HG02642 (cell line): ENCODE results near the gene SLC4A7.
"Not testable (repeated sequence)": the region's sequence is repeated elsewhere in the genome, so short reads cannot be mapped to it uniquely, and the experiment has no call there.

Experiments
- ATAC-seq: cut with Tn5 transposase; IDR thresholded peaks from one replicate; pipeline ENCODE4 v1.9.1; 2021; ENCODE audit warnings: mild to moderate bottlenecking; ENCODE audit not compliant: unreplicated experiment, poor library complexity

SLC4A7 gene

DNA sequence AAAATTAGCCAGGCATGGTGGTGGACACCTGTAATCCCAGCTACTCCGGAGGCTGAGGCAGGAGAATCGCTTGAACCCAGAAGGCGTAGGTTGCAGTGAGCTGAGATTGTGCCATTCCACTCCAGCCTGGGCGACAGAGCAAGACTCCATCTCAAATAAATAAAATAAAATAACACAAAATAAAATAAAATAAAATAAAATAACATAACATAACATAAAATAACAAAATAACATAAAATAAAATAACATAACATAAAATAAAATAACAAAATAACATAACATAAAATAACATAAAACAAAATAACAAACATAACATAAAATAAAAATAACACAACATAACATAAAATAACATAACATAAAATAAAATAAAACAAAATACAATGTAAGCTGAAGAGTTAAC, 45.8 kb downstream of the SLC4A7 start:
- ATAC-seq: not testable (repeated sequence)

DNA sequence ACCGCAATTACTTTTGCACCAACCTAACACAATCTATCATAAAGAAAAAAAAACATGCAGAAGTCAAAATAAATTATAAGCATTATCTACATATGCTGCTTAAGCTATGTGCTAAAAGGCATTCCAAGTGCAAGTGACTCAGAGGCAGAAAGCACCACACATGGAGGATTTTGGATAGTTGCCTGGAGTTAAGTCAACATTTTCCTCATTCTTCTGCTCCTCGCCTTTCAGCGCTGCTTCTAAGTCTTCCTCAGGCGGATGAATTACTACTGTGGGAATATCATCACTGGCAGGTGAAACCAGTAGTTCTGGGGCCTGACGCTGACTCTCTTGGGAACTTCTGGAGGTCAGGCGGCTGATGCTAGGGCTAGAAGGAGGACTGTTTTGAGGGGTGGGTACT, 53.1 kb downstream of the SLC4A7 start:
- no peak for ATAC-seq

DNA sequence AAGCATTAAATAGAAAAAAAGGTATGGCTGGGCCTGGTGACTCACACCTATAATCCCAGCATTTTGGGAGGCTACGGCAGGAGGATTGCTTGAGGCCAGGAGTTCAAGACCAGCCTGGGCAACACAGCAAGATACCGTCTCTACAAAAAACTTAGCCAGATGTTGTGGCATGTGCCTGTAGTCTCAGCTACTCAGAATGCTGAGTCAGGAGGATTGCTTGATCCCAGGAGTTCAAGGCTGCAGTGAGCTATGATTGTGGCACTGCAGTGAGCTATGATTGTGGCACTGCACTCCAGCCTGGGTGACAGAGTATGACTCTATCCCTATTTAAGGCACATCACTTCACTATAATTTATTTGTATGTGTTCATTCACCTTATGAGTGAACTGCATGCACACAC, 54.3 kb downstream of the SLC4A7 start:
- no peak for ATAC-seq

DNA sequence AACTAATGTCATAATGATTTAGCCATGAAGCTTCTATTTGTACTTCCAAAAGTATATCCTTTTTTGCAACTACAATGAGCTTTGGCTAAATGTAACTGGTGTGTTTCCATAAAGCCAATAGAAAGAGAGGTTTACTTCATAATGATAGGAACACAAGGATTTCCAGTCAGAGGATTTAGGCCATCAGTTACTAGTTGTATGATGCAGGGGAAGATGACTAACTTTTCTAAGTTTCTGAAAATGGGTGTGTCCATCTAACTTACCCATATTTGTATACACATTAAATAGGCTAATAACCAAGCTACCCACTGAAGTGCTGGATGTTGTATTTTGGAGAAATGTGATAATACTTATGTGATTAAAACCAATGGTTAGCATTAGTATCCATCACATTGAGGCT, 55.7 kb downstream of the SLC4A7 start:
- no peak for ATAC-seq

DNA sequence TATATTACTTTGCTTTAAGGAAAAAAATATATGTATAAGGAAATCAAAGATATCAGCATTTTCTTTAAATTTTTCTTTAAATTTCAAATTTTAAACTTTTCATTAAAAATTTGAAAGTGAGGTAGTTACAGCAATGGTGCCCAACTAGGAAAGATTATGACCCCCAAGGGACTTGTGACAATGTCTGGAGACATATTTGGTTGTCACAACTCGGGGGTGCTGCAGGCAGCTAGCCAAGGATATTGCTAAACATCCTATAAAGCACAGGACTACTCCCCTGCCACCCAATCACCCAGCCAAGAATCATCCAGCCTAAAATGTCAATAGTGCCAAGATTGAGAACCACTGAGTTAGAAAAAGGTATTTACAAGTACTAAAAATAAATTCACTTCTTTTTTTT, 57.3 kb downstream of the SLC4A7 start:
- ATAC-seq: no peak

DNA sequence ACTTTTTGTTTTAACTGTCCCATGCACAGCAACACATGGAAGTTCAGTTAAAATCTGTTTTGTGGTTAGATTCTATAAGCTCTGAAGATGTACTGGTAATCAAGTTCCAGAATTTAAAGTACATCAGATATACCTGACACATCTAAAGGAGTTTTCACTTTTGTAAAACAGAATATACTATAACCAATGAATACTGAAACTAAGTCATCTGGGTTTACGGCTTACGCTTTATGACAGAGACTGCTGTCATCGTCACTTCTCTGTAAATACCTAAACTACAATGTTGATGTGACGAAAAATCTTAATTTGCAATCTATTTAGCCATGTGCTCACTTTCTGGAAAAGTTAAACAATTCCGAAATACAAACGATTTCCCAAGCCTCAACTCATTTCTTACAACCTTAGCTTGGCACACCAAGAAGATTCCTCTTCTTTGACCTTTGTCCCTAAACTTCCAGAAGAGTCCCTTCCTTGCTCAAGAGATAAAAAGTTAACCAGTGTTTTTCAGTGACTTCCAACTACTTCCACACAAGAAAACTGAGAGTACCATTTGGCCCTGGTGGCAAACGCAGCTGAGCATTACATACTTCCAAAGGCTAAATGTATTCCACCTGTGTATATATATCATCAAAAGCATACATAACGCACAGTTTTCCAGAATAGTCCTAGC, 58.2 kb downstream of the SLC4A7 start:
- ATAC-seq: no peak

DNA sequence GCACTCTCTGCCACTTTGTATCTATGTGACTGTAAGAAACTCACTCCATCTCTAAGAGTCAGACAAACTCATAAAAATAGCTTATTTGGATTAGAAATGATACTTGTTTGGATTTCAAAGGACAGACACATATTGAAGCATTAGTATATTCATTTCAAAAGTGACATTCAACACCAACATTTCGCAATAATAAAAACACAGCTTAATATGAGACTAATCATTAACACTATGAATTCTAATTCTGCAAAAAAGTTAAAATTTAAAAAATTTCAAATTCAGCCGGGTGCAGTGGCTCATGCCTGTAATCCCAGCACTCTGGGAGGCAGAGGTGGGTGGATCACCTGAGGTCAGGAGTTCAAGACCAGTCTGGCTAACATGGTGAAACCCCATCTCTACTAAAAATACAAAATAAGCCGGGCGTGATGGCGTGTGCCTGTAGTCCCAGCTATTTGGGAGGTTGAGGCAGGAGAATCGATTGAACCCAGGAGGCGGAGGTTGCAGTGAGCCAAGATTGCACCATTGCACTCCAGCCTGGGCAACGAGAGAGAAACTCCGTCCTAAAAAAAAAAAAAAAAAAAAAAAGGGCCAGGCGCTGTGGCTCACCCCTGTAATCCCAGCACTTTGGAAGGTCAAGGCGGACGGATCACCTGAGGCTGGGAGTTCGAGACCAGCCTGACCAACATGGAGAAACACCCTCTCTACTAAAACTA, 59.2 kb downstream of the SLC4A7 start:
- ATAC-seq: not testable (repeated sequence)

DNA sequence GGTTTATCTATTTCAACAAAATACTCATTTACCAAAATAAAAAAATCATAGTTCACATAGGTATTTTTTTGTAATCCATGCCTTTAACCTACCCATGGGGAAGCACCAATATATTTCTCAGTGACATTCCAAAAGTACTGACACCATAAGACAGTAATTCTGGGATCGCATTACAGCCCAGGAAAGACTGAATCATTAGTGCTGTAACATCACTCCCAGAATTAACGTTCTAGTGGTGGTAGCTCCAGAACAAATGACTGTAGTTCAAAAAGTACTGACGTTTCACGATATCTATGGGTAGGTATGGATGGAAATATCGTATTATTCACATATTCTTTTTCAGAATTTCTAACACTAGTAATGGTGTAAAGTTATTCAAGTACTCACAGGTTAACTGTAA, 60.7 kb downstream of the SLC4A7 start:
- no peak for ATAC-seq

DNA sequence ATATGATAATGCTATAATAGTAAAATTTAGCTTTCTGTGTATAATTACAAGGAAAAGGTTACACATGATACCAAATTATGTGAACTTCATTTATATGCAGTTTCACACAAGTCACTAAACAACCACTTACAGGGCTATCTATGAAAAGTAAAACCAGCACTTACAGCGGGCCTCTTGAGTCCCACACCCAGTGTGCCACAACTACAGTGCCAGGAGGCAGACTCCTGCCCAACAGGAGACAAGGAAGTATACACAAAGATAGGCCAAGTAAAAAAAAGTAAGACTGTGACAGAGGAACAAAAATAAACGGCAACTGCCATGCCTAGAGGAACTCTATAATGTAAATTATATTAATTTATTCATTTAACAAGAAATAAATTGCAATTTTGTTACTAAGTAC, 61.6 kb downstream of the SLC4A7 start:
- no peak for ATAC-seq

DNA sequence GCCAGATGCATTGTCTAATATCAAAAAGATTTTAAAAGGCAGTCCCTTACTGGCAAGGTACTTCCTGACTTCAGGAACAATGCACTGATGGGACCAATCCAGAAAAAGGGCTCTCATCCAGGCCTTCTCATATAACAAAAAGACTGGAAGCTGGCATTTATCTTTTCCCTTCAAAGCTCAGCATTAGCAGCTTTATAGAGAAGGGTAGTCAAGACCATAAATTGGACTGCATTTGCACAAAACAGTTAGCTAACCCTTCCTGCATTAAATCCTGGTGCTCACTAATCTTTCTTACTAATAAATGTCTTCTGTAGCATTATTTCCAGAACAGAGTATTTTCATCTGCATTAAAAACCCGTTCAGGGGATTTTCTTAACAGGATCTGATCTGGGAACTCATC, 69.0 kb downstream of the SLC4A7 start:
- no peak for ATAC-seq

DNA sequence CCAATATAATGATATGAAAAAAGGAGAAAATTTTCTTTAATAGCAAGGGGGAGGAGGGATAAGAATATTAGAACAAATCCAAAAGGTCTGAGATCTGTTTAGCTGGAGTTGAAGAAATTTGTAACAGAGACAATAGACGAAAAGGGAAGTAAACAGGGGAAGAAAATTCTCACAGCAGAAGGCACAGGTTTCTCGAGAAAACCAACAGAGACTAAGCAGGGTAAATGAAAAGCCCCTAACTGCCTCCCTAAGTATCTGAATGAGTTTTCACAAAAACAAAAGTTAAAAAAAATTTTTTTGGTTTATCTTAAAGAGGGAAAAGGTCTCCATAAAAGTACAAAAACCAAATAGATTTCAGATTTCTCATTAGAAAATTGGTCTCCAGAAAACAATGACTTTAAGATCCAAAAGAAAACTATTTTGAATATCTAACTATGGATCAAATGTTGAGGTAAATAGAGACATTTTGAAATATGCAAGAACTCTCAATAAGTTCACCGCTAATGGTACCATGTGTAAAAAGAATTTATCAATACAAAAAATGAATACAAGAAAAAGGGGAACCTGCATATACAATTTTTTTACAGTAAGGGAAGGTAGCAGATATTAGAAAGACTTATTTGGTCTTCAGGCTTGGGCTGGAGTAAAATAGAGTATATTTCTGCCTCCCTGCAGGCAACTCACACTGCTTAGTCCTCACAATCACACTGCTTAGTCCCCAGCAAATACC, 91.1 kb downstream of the SLC4A7 start:
- ATAC-seq: peak; percentile 64

DNA sequence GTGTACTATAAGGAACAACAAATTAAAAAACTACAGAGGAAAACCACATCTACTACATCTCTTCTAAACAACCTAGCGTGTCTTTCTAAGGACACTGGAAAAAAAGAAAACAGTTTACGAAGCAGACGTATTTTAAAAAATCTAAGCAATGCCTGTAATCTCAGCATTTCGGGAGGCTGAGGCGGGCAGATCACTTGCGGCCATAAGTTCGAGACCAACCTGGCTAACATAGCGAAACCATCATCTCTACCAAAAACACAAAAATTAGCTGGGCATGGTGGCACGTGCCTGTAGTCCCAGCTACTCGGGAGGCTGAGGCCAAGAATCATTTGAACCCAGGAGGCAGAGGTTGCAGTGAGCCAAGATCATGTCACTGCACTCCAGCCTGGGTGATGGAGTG, 91.8 kb downstream of the SLC4A7 start:
- ATAC-seq: not testable (repeated sequence)

DNA sequence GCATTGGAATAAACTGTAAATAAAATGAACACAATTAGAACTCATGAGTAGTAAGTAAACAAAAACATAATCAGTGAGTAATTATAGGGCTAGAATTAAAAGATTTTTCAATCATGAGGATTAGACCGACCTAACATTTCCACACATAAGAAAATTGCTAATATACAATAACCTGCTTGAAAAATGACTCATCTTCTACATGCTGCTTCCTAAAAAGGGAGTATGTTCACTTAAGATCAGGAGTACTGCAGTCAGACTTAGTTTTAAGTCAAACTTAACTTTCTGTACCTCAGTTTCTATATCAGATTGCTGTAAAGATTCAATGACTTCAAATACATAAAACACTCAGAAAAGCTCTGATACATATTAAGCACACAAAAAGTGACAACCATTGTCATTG, 92.4 kb downstream of the SLC4A7 start:
- ATAC-seq: no peak

DNA sequence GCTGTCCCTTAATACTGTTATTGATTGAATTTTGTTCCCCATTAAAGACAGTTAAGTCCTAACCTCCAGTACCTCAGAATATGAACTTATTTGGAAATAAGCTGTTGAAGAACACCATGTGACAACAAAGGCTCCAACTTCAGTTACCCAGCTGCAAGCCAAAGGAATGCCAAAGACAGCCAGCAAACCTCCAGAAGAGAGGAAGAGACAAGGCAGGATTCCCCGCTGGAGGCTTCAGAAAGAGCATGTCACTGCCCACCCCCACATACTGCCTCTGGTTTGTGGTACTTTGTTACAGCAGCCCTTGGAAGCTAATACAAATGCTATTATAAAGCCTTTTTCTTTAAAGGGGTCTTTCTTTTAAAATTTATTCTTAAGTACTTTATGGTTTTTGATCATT, 96.6 kb downstream of the SLC4A7 start:
- no peak for ATAC-seq

DNA sequence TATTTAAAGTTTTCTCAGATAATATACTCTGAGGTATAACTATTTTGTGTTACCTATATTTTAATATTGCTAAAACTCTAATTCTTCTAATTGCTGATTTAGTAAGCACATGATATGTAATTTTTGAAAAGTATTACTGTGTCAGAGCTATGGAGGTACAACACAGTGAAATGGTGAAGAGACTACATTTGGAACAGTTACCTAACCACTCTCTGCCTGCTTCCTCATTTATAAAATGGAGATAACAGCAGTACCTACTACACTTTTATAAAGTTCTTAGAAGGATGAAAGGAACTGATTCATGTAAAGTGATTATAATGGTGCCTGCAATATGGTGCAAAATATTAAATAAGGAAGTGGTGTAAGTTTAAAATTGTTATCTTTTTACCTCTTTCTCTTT, 98.7 kb downstream of the SLC4A7 start:
- ATAC-seq: no peak

DNA sequence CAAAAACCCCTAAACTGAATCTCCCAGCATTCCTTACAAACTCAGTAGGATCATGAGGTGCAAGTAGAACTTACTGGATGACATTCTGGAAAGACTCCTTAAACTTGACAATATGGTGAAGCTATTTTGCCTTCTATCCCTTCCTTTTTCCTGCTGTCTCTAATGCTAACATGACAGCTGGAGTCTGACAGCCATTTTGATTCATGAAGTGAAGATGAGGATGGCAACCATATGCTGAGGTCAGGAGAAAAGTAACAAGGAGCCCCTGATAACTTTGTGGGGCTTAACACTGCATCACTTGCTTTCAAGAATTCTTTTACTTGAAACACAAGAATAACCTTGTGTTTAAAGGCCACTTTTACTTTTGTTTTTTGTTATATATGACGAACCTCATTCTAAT, 100.0 kb downstream of the SLC4A7 start:
- ATAC-seq: no peak

DNA sequence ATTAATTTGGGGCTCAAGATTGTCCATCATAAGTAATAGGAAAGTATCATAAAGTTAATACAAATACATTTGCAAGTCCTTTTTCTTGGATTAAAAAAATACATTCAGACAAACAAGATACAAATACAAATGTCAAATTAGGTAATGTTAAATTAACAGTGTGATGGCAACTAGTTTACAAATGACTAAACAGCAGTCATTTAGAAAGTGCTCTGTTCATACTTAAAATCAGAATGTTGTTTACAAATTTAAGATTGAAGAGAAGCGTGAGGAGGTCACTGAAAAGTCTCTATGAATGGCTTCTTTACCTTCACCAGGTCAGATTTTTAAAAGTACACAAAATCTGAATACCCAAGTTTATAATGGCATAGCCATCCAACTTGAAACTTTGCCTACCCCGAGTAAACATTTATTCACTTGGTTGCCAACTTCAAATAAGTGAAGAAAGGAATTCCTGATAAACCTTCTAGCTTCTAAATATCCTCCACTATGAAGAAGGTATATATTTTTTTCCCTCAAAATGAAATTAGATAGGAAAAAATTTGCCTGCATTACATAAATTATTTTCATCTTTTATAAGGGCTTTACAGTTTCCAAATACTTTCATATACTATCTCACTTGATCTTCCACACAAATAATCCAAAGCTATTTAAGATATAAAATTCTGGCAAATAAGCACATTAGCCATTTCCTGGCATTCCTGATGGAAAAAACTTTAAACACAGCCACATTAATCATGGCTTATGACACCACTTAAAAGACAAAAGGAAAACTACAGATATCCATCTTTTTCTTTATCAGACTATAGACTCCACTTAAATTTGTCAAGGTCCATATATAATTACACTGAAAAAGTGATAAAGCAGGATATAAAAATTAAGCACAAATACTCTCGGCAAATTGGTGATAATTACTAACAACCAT, 103.5 kb downstream of the SLC4A7 start:
- ATAC-seq: no peak

DNA sequence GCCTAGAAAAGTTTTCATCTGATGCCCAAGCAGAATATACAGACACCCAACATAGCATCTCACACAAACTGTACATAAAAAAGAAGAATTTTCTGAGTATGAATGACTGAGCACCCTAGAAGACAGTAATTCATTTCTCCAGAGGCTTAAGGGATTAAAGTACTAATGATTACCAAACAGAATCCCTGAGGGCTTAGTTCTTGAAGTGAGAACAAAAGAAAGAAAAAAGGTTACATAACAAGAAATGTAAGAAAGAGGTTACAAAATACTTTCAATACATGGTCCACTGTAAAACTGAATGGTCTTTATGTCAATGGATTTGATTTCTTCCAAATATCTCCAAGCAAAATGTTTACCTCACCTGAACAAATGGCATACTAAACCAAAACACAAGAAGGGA, 105.9 kb downstream of the SLC4A7 start:
- ATAC-seq: no peak

DNA sequence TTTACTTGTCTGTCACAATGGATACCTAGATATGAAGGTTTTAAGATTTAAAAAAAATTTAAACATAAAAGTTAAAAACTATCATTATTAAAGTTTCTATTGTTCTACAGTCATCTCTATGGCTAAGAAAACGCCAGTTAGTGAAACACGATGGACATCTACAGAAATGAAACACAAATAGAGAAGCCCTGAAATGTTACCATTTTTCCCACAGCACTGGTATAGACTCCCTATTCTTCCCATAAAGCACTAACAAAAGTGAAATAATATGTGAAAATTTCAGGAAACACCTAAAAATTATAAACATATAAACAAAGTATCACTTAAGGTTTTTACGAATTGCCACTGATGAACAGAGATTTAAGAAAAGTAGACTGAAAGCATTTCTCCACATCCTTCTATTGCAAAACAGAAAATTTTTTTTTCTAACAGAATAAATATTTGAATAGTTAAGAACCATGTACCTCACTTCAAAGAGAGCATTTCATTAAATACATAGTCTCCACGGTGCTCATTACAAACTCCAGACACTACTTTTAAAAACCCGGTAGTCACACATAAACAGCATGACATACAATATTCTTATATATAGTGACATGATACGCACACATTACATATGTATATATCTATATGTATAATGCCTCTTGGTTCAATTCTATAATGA, 107.9 kb downstream of the SLC4A7 start:
- no peak for ATAC-seq
